Measurements from ENCODE around the gene CTSH. TPM values are rescaled to one million over a fixed set of nuclear protein-coding genes. Genes with fewer than 3 reads are reported as not detected.

The CTSH gene
- total RNA-seq, 1 donor from 2014 or later = 5.7 TPM

GRCh38 chr15:78991879-78992278 is 47.0 kb upstream of the CTSH start:
- DNase-seq (ENCODE audit: low read depth) (no peak), FAIRE-seq (no peak)
- H3K36me3 Mint-ChIP-seq (ENCODE audit: low read depth, unreplicated experiment) = no peaks in the 10 kb centered on the region
- Histone ChIP-seq H3K4me1 (ENCODE audit: insufficient read depth, low read length) (peaks cover 28% of the 10 kb centered on the region), H3K27ac (ENCODE audit: low read depth, low read length) (no peak overlapping the region), H3K27me3 (ENCODE audit: insufficient read depth, low read length) (no peaks in the 10 kb centered on the region), H3K9me3 (ENCODE audit: insufficient read depth, low read depth, low read length) (no peaks in the 10 kb centered on the region), H3K4me3 (ENCODE audit: insufficient read depth, low read depth, low read length) (no peak overlapping the region), H3K4me2 (ENCODE audit: low read length) (no peak overlapping the region), H3K79me2 (ENCODE audit: insufficient read depth, low read length) (no peaks in the 10 kb centered on the region), H3K36me3 (ENCODE audit: insufficient read depth, low read length) (no peaks in the 10 kb centered on the region), H2AFZ (ENCODE audit: low read depth, low read length) (no peak overlapping the region), H4K20me1 (ENCODE audit: insufficient read depth, low read length) (no peaks in the 10 kb centered on the region), H3K9ac (ENCODE audit: low read length) (no peak overlapping the region)
- H3K27me3 Mint-ChIP-seq (ENCODE audit: low read depth, unreplicated experiment) = no peaks in the 10 kb centered on the region
- H3K9me3 Mint-ChIP-seq (ENCODE audit: unreplicated experiment) = no peaks in the 10 kb centered on the region
- H3K4me3 Mint-ChIP-seq (ENCODE audit: unreplicated experiment) = no peak overlapping the region
- H3K27ac Mint-ChIP-seq (ENCODE audit: unreplicated experiment) = no peak overlapping the region
- peaks cover 52% of the 10 kb centered on the region for H3K4me1 Mint-ChIP-seq (ENCODE audit: low read depth, unreplicated experiment)
- TF ChIP-seq CTCF (IDR thresholded peaks at IDR 0.05; ENCODE audit: insufficient read depth, low read depth, low read length) (no peak), EZH2 (IDR thresholded peaks at IDR 0.05; ENCODE audit: insufficient read depth, low read length) (no peak)

DNA sequence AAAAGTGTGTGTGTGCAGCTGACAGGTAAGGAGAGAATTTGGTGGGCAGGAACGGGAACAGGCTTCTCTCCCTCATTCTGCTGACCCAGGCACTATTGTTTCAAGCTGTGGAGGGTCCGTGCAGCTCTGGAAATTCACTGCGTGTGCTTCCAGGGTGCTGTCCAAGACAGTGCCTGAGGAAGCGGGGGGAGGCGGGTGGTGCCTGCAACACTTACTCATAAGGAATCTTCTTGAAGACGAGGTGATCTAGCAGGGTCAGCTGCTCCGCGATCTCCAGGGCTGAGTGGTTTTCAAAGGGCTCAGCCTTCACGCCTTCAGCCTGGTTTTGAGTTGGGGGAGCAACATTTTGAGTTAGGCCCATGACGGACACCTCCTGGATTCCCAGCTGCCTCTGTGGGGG is 46.6 kb upstream of the CTSH start:
- Histone ChIP-seq H3K27me3 (ENCODE audit: insufficient read depth, low read length) (no peaks in the 10 kb centered on the region), H3K79me2 (ENCODE audit: insufficient read depth, low read length) (no peaks in the 10 kb centered on the region), H3K4me3 (ENCODE audit: insufficient read depth, low read depth, low read length) (no peak overlapping the region), H3K36me3 (ENCODE audit: insufficient read depth, low read length) (no peaks in the 10 kb centered on the region), H4K20me1 (ENCODE audit: insufficient read depth, low read length) (no peaks in the 10 kb centered on the region), H3K9me3 (ENCODE audit: insufficient read depth, low read depth, low read length) (no peaks in the 10 kb centered on the region), H3K27ac (ENCODE audit: low read depth, low read length) (no peak overlapping the region), H2AFZ (ENCODE audit: low read depth, low read length) (no peak overlapping the region), H3K4me2 (ENCODE audit: low read length) (no peak overlapping the region), H3K9ac (ENCODE audit: low read length) (no peak overlapping the region), H3K4me1 (ENCODE audit: insufficient read depth, low read length) (peaks cover 28% of the 10 kb centered on the region)
- TF ChIP-seq CTCF (IDR thresholded peaks at IDR 0.05; ENCODE audit: insufficient read depth, low read depth, low read length) (no peak), EZH2 (IDR thresholded peaks at IDR 0.05; ENCODE audit: insufficient read depth, low read length) (no peak)
- no peak for FAIRE-seq
- peaks cover 48% of the 10 kb centered on the region for H3K4me1 Mint-ChIP-seq (ENCODE audit: low read depth, unreplicated experiment)
- H3K36me3 Mint-ChIP-seq (ENCODE audit: low read depth, unreplicated experiment) = no peaks in the 10 kb centered on the region
- H3K4me3 Mint-ChIP-seq (ENCODE audit: unreplicated experiment) = no peak overlapping the region
- no peaks in the 10 kb centered on the region for H3K27me3 Mint-ChIP-seq (ENCODE audit: low read depth, unreplicated experiment)
- DNase-seq (ENCODE audit: low read depth) = peak; percentile 49
- H3K9me3 Mint-ChIP-seq (ENCODE audit: unreplicated experiment) = no peaks in the 10 kb centered on the region
- peak overlapping the region; percentile 42 for H3K27ac Mint-ChIP-seq (ENCODE audit: unreplicated experiment)

DNA sequence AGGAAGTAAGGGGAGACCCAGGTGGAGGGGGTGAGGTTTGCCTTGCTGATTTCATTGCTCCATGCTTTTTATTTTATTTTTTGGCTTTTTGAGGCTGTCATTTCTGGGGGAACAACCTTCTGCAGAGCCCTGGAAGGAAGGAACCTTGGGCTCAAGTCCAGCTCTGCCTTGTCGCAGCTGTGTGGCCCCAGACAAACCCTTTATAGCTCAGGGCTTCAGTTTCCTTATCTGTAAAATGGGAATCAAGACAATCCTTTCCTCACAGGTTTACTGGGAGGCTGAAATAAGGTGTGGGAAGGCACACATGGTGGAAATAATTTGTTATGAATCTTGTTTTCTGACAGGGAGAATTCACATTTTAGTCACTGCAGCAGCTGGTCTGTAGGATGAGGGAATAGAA is 45.4 kb upstream of the CTSH start:
- H3K27ac ChIP-seq (ENCODE audit: low read depth, low read length) = no peak overlapping the region
- DNase-seq (ENCODE audit: low read depth) (no peak), FAIRE-seq (no peak)
- H3K4me1 ChIP-seq (ENCODE audit: insufficient read depth, low read length) = peaks cover 28% of the 10 kb centered on the region
- H3K4me3 Mint-ChIP-seq (ENCODE audit: unreplicated experiment) = no peak overlapping the region
- TF ChIP-seq EZH2 (IDR thresholded peaks at IDR 0.05; ENCODE audit: insufficient read depth, low read length) = no peak
- no peak for TF ChIP-seq CTCF (IDR thresholded peaks at IDR 0.05; ENCODE audit: insufficient read depth, low read depth, low read length)
- H3K27me3 ChIP-seq (ENCODE audit: insufficient read depth, low read length) = no peaks in the 10 kb centered on the region
- no peaks in the 10 kb centered on the region for H3K36me3 ChIP-seq (ENCODE audit: insufficient read depth, low read length)
- H2AFZ ChIP-seq (ENCODE audit: low read depth, low read length) = no peak overlapping the region
- no peaks in the 10 kb centered on the region for H4K20me1 ChIP-seq (ENCODE audit: insufficient read depth, low read length)
- H3K27me3 Mint-ChIP-seq (ENCODE audit: low read depth, unreplicated experiment) = no peaks in the 10 kb centered on the region
- H3K4me1 Mint-ChIP-seq (ENCODE audit: low read depth, unreplicated experiment) = peaks cover 46% of the 10 kb centered on the region
- no peak overlapping the region for H3K4me3 ChIP-seq (ENCODE audit: insufficient read depth, low read depth, low read length)
- H3K36me3 Mint-ChIP-seq (ENCODE audit: low read depth, unreplicated experiment) = no peaks in the 10 kb centered on the region
- H3K79me2 ChIP-seq (ENCODE audit: insufficient read depth, low read length) = no peaks in the 10 kb centered on the region
- H3K9ac ChIP-seq (ENCODE audit: low read length) = no peak overlapping the region
- H3K4me2 ChIP-seq (ENCODE audit: low read length) = no peak overlapping the region
- H3K9me3 ChIP-seq (ENCODE audit: insufficient read depth, low read depth, low read length) = no peaks in the 10 kb centered on the region
- no peak overlapping the region for H3K27ac Mint-ChIP-seq (ENCODE audit: unreplicated experiment)
- H3K9me3 Mint-ChIP-seq (ENCODE audit: unreplicated experiment) = no peaks in the 10 kb centered on the region

Data from astrocyte (in vitro differentiated cells and primary cell).